ENCODE measurements around the gene FXYD6. TPM values are rescaled to one million over a fixed set of nuclear protein-coding genes. Genes with fewer than 3 reads are reported as not detected.

FXYD6 gene
- total and polyA plus RNA-seq, 9 of the 15 experiments (the other 6 are each of a cell fraction or from before 2014, with no cell fraction given) = 0.07 to 0.35 TPM; not detected in 7

DNA sequence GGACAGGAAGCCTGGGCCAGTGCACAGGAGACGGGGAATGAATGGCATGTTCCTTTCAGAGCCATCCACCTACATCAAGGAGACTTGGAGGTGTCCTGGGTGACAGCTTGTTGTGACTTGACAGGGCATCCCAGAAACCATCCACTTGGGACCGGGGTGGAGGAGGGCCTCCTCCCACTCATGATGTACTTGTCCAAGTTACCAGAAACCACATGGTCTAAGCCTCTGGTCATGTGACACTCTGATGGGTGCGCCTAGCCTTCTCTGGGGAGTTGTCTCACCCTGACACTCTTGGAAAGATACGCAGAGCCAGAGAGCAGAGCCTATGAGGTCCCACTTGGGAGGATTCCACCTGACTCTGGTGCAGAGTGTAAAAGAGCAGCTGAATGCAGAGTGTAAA is 21.6 kb upstream of the FXYD6 start:
- CTCF ChIA-PET (ENCODE audit: low intra/inter-chr PET ratio) = no interaction called here
- TF ChIP-seq, protein P1, sequence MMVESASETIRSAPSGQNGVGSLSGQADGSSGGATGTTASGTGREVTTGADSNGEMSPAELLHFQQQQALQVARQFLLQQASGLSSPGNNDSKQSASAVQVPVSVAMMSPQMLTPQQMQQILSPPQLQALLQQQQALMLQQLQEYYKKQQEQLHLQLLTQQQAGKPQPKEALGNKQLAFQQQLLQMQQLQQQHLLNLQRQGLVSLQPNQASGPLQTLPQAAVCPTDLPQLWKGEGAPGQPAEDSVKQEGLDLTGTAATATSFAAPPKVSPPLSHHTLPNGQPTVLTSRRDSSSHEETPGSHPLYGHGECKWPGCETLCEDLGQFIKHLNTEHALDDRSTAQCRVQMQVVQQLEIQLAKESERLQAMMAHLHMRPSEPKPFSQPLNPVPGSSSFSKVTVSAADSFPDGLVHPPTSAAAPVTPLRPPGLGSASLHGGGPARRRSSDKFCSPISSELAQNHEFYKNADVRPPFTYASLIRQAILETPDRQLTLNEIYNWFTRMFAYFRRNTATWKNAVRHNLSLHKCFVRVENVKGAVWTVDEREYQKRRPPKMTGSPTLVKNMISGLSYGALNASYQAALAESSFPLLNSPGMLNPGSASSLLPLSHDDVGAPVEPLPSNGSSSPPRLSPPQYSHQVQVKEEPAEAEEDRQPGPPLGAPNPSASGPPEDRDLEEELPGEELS (CRISPR knock-in tag; IDR thresholded peaks at IDR 0.05; ENCODE audit: borderline replicate concordance) = no peak
- no peak for TF ChIP-seq ZKSCAN1 (IDR thresholded peaks at IDR 0.05; ENCODE audit: low read depth, low read length)
- no peak for TF ChIP-seq HNRNPLL (IDR thresholded peaks at IDR 0.05; ENCODE audit: low read depth, low read length, poor library complexity, severe bottlenecking)
- peak; percentile 53; the same call in 1 of the 2 replicates for TF ChIP-seq USF1 (CRISPR knock-in tag; IDR thresholded peaks at IDR 0.05)
- no peak for TF ChIP-seq MAFK (IDR thresholded peaks at IDR 0.05; ENCODE audit: low read length)
- TF ChIP-seq ATF3 (IDR thresholded peaks at IDR 0.05) = no peak
- TF ChIP-seq ATF3 (CRISPR knock-in tag; conservative IDR thresholded peaks at IDR 0.05) = no peak
- no peak for TF ChIP-seq GABPB1 (CRISPR knock-in tag; IDR thresholded peaks at IDR 0.05)
- no peak for TF ChIP-seq CBX8 (IDR thresholded peaks at IDR 0.05; ENCODE audit: borderline replicate concordance, extremely low read depth, low read depth, low read length, poor library complexity, severe bottlenecking)

More for the DNA sequence above, 21.6 kb upstream of the FXYD6 start:
- intact Hi-C loops (cut with micrococcal nuclease) (no loop called here), in situ Hi-C loops (cut with MboI) (no loop called here)
- Histone ChIP-seq H3K36me3 (ENCODE audit: control insufficient read depth, insufficient read depth, low read length) (no peaks in the 10 kb centered on the region), H3K9me1 (ENCODE audit: control insufficient read depth, insufficient read depth, low read length) (no peaks in the 10 kb centered on the region), H3K4me3 (no peak overlapping the region), H3K4me1 (replicated peaks in 1 of 2; ENCODE audit: control insufficient read depth in 2 of 2, insufficient read depth in 2 of 2, low read length in 2 of 2) (no peaks in the 10 kb centered on the region; a peak in 1 of 5 replicates), H2AFZ (ENCODE audit: low read depth, low read length) (no peak overlapping the region), H3K27ac (ENCODE audit: extremely low read depth, low read depth, low read length) (no peak overlapping the region), H4K20me1 (replicated peaks; ENCODE audit: control insufficient read depth, insufficient read depth, low read length) (no peaks in the 10 kb centered on the region), H3K79me2 (ENCODE audit: control insufficient read depth, insufficient read depth, low read length) (no peaks in the 10 kb centered on the region), H3K9ac (ENCODE audit: insufficient read depth in 1 of 2, low read depth in 2 of 2, low read length in 2 of 2) (no peak overlapping the region; a peak in 1 of 4 replicates), H3K27me3 (ENCODE audit: control insufficient read depth in 2 of 2, insufficient read depth in 2 of 2, low read length in 2 of 2) (peaks cover 19 to 56% of the 10 kb centered on the region in 2 experiments), H3K9me3 (replicated peaks; ENCODE audit: control insufficient read depth, insufficient read depth, low read depth, low read length) (no peaks in the 10 kb centered on the region), H3K4me2 (ENCODE audit: insufficient read depth, low read length) (no peak overlapping the region)
- no TSS peak for BruUV-seq (replicated peaks)
- FAIRE-seq (no peak), DNase-seq (ENCODE audit: extremely low read depth in 1 of 4, low spot score in 3 of 4) (peak in 1 of 4 experiments; percentile 13), ATAC-seq (peak; percentile 70)
- WGBS (ENCODE audit: insufficient coverage, low coverage, missing lambda C conversion rate) = 0% methylated on average over 4 of the region's 4 CpGs
- POLR2A ChIA-PET = no interaction called here

All from K562 (cell line).